Type B pancreatic cell (in vitro differentiated cells): Measurements from ENCODE around the gene COL1A1. TPM values are rescaled to one million over a fixed set of nuclear protein-coding genes. Genes with fewer than 3 reads are reported as not detected.
A peak's percentile ranks its signal among the peaks of the same experiment; 100 is the strongest.

Source experiments
- DNase-seq: peaks from one replicate; pipeline ENCODE4 v3.0.0; 2021; ENCODE audit warnings: mixed read lengths; ENCODE audit not compliant: unreplicated experiment; ENCODE audit errors: extremely low spot score
- H3K27ac Mint-ChIP-seq: 2 replicates; pipeline ENCODE4 v1.8.0; 2021; ENCODE audit warnings: mild to moderate bottlenecking, mixed read lengths
- H3K27me3 Mint-ChIP-seq: 2 replicates; pipeline ENCODE4 v1.8.0; 2021; ENCODE audit warnings: mixed read lengths
- H3K36me3 Mint-ChIP-seq: 2 replicates; pipeline ENCODE4 v1.8.0; 2021; ENCODE audit warnings: mixed read lengths
- H3K4me1 Mint-ChIP-seq: one replicate; pipeline ENCODE4 v1.8.0; 2021; ENCODE audit warnings: mixed read lengths; ENCODE audit not compliant: unreplicated experiment
- H3K4me3 Mint-ChIP-seq: 2 replicates; pipeline ENCODE4 v1.8.0; 2021; ENCODE audit warnings: mild to moderate bottlenecking, mixed read lengths
- H3K9me3 Mint-ChIP-seq: 2 replicates; pipeline ENCODE4 v1.8.0; 2021; ENCODE audit warnings: mixed read lengths
- total RNA-seq: library from RNA; stranded (reverse); gene quantifications from 2 replicates; pipeline ENCODE4 v1.2.1, GENCODE V29; 2021; ENCODE audit warnings: low replicate concordance
- TF ChIP-seq, protein P1 (sequence below): fragments of 200-600 bp; sonication (generic); conservative IDR thresholded peaks from 2 replicates; pipeline ENCODE4 v1.5.0; 2021; ENCODE audit warnings: antibody characterized with exemption, mild to moderate bottlenecking

Gene COL1A1
- total RNA-seq, 1 donor from 2014 or later = 201 TPM

DNA sequence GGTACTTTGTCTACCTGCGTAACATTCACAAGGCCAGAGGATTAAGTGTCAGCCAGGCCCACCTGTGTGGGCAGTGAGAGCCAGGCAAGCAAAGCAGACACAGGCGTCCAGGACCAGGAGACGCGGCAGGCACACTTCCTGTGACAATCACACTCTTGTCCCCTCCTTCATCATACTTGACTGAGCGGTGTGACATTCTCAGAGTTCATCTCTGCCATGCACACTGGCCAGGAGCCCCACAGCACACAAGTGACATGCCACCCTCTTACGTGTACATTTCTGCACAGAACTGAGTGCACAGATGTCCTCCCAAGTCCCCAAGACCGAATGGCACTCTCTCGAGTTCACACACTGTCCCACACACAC, 59.7 kb downstream of the COL1A1 start:
- Mint-ChIP-seq H3K27me3 (no peaks in the 10 kb centered on the region), H3K27ac (peak overlapping the region; percentile 71), H3K36me3 (peaks cover 45% of the 10 kb centered on the region), H3K4me3 (no peak overlapping the region), H3K4me1 (peaks cover 22% of the 10 kb centered on the region), H3K9me3 (no peaks in the 10 kb centered on the region)
- TF ChIP-seq, protein P1, sequence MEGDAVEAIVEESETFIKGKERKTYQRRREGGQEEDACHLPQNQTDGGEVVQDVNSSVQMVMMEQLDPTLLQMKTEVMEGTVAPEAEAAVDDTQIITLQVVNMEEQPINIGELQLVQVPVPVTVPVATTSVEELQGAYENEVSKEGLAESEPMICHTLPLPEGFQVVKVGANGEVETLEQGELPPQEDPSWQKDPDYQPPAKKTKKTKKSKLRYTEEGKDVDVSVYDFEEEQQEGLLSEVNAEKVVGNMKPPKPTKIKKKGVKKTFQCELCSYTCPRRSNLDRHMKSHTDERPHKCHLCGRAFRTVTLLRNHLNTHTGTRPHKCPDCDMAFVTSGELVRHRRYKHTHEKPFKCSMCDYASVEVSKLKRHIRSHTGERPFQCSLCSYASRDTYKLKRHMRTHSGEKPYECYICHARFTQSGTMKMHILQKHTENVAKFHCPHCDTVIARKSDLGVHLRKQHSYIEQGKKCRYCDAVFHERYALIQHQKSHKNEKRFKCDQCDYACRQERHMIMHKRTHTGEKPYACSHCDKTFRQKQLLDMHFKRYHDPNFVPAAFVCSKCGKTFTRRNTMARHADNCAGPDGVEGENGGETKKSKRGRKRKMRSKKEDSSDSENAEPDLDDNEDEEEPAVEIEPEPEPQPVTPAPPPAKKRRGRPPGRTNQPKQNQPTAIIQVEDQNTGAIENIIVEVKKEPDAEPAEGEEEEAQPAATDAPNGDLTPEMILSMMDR = no peak
- no peak for DNase-seq

DNA sequence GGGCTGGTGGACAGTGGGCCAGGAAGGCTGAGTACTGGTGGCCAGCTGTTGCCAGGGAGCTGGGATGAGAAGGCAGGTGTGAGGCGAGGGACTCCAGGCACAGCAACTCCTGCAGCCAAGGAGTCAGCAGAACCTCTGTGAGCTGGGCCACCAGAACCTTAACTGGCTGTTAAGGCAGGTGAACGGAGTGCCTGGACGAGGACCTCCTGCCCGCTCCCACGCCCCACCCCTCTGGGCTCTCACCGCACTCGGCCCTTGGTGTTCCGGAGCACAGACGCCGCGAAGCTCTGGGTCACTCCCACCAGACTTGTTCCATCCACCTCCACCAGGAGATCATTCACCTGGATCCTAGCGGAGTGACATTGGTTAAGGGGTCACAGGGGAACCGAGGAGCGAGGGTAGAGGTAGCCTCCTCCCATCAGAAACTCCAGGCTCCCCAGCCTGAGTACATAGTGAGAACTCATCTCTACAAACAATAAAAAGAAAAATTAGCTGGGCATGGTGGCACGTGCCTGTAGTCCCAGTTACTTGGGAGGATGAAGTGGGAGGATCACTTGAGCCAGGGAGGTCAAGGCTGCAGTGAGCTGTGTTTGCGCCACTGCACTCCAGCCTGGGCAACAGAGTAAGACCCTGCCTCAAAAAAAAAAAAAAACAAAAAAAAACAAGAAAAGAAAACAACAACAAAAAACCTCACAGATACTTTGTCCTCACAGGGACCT, 60.2 kb downstream of the COL1A1 start:
- Mint-ChIP-seq H3K27me3 (no peaks in the 10 kb centered on the region), H3K27ac (no peak overlapping the region), H3K4me1 (peaks cover 21% of the 10 kb centered on the region), H3K36me3 (peaks cover 49% of the 10 kb centered on the region), H3K9me3 (no peaks in the 10 kb centered on the region), H3K4me3 (no peak overlapping the region)
- DNase-seq = no peak
- TF ChIP-seq, protein P1 = no peak

DNA sequence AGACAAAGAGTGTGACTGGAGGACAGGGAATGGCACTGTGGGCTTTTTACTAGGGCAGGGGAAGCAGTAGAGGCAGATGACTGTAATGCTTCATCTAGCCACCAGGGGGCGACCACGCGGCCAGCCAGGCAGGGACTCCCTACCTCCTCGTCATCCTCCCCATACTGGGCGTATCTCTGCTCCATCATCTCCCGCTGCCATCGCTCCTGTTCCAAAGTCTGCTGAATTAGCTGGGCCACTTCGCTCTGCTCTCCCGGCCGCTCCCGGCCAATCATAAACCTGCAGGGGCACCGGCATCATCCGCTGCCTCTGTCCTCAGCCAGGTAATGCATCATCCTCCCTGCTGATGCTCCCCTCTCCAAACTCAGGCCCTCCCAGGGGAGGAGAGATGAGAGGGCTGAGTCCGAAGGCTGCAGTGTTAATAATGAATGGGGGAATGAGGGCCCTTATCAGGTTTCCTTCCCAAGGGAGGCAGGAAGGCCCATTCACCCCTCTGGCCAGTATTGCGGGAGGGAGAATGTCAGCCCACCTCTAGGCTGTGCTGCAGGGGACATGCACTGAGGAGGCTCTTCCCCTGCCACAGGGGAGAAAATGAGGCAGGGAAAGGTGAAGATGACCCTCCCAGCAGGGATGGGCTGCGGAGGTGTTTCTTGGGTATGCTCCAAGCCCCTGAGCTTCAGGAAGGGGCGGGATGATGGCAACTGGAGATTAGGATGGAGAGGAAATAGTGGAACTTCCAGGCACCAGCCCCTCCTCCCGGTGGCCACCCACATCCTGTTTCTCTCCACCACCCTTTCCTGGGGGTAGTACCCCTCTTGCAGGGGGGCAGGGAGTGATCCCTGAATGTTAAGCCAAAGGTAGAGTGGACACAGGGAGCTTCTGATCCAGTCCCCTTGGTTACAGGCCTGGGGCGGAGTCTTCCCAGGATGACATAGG, 61.2 kb downstream of the COL1A1 start:
- Mint-ChIP-seq H3K27me3 (no peaks in the 10 kb centered on the region), H3K36me3 (peaks cover 49% of the 10 kb centered on the region), H3K9me3 (no peaks in the 10 kb centered on the region), H3K4me1 (peaks cover 21% of the 10 kb centered on the region), H3K27ac (peak overlapping the region; percentile 51), H3K4me3 (no peak overlapping the region)
- DNase-seq = no peak
- TF ChIP-seq, protein P1 = peak; percentile 93

DNA sequence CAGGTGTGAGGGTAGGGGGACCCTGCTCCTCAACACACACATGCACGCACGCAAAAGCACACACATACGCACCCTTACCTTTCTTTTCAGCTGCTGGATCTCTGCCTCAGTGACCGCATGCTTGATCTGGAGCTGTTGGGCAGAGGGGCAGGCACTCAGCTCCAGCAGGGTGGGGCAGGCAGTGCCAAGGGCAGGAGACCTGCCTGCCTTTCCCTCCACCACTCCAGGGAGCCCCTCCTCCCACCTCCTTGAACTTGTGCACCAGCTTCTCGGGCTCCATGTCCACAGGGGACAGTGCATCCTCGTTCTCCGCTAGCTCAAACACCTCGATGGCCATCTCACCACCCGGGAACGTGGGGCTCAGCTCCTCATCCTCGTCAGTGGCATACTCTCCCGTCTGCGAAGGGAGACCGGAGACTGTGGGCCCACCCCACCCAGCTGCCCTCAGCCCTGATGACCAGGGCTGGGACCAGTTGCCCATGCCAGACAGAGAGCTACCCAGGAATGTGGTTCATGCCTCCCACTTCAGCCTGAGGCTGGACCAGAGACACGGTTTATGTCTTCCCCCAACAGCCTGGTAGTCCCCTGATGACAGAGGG, 62.1 kb downstream of the COL1A1 start:
- H3K27ac Mint-ChIP-seq = no peak overlapping the region
- H3K9me3 Mint-ChIP-seq = no peaks in the 10 kb centered on the region
- H3K36me3 Mint-ChIP-seq = peaks cover 46% of the 10 kb centered on the region
- H3K4me1 Mint-ChIP-seq = peaks cover 21% of the 10 kb centered on the region
- no peak for DNase-seq
- TF ChIP-seq, protein P1 = no peak
- H3K4me3 Mint-ChIP-seq = no peak overlapping the region
- H3K27me3 Mint-ChIP-seq = no peaks in the 10 kb centered on the region

DNA sequence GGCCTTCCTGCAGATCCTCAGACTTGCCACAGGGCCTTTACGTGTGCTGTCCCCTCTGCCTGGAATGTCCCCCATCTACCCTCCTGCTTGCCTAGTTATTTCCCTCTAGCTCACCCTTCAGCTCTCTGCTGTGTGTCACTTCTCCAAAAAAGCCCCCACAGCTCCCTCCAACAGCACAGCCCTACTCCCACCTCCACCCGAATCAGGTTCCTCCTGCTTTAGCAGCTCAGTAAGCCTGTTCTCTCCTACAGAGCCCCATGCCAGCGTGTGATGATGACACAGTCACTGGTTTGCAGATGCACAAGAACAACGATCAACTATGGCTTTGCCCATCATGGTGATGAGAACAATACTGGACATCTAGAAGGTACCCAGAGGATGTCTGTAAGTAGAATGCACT, 64.4 kb downstream of the COL1A1 start:
- Mint-ChIP-seq H3K27me3 (no peaks in the 10 kb centered on the region), H3K4me3 (no peak overlapping the region), H3K9me3 (no peaks in the 10 kb centered on the region), H3K4me1 (peaks cover 19% of the 10 kb centered on the region), H3K36me3 (peaks cover 35% of the 10 kb centered on the region), H3K27ac (no peak overlapping the region)
- no peak for DNase-seq
- TF ChIP-seq, protein P1 = no peak
